Measurements from ENCODE around the gene RAI1. TPM values are rescaled to one million over a fixed set of nuclear protein-coding genes. Genes with fewer than 3 reads are reported as not detected.

The RAI1 gene
- total and polyA plus RNA-seq, 7 donors, result 1.8 to 31.9 (median 9.3) TPM

DNA sequence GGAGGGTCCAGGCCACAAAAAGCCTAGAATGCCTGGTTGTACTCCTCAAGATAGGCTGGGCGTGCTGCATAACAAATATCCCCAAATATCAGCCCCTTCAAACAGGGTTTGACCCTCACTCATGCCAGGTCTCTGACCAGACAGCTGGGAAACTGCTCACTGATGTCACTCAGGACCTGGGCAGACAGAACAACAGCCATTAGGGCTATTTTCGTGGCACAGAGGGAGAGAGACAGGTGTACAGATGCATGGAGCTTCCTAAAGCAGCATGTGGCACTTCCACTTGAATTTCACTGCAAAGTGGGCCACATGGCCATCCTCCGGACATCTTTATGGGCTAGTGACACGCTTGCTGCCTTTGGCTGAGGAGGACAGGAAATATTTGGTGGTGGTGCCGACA is 82.5 kb downstream of the RAI1 start:
- WGBS, 2 donors, result 72 to 91% methylated on average over 5 of the region's 5 CpGs
- H3K9me3 ChIP-seq, result no peaks in the 10 kb centered on the region
- no peaks in the 10 kb centered on the region for H3K27me3 ChIP-seq
- H3K36me3 ChIP-seq, result no peaks in the 10 kb centered on the region
- TF ChIP-seq EP300 (IDR thresholded peaks at IDR 0.05), result no peak
- TF ChIP-seq POLR2AphosphoS5 (IDR thresholded peaks at IDR 0.05), result no peak
- TF ChIP-seq POLR2A (IDR thresholded peaks at IDR 0.05), result no peak
- TF ChIP-seq, protein P1, sequence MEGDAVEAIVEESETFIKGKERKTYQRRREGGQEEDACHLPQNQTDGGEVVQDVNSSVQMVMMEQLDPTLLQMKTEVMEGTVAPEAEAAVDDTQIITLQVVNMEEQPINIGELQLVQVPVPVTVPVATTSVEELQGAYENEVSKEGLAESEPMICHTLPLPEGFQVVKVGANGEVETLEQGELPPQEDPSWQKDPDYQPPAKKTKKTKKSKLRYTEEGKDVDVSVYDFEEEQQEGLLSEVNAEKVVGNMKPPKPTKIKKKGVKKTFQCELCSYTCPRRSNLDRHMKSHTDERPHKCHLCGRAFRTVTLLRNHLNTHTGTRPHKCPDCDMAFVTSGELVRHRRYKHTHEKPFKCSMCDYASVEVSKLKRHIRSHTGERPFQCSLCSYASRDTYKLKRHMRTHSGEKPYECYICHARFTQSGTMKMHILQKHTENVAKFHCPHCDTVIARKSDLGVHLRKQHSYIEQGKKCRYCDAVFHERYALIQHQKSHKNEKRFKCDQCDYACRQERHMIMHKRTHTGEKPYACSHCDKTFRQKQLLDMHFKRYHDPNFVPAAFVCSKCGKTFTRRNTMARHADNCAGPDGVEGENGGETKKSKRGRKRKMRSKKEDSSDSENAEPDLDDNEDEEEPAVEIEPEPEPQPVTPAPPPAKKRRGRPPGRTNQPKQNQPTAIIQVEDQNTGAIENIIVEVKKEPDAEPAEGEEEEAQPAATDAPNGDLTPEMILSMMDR (IDR thresholded peaks at IDR 0.05), result no peak
- no peak overlapping the region for H3K4me3 ChIP-seq
- intact Hi-C loops (cut with DNase I), result no loop called here
- DNase-seq, result no peak
- H3K4me1 ChIP-seq, result peaks cover 0 to 43% (median 42%) of the 10 kb centered on the region in 4 donors
- no peak overlapping the region for H3K27ac ChIP-seq

DNA sequence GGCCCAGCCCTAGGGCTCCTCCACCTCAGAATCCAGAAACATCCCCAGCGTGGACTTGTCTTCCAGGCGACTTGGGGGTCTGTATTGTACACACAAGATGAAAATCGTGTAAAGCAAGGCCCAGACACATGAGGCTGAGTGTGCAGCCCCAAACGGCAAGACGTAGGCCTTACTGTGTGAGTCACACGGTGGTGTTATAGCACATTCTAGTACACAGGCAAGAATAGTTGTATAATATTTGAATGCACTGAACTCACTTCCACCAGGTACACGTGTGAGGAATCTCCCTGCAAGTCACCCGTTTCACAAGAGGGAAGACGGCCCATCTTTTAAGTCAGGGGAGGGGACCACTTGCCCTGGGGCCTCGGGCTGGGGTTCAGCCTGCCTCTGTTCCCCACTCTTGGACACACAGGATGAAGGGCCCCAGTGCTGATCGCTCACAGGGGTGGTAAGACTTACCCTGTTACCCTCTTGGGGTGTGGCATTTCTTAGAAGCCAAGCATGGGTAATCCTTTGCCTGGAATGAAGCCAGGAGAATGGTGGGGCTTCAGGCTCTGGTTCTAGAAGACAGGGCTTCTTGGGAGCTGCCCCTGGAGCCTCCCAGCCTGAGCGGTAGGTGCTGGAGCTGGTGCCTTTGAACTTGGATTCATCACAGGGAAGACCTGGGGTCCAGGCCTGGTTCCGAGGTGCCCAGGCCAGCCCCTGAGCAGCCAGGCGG is 84.3 kb downstream of the RAI1 start:
- 82 to 83% methylated on average over 14 of the region's 14 CpGs for WGBS, 2 donors
- TF ChIP-seq POLR2A (IDR thresholded peaks at IDR 0.05) (no peak), EP300 (IDR thresholded peaks at IDR 0.05) (no peak), POLR2AphosphoS5 (IDR thresholded peaks at IDR 0.05) (no peak)
- TF ChIP-seq, protein P1 (IDR thresholded peaks at IDR 0.05), result no peak
- intact Hi-C loops (cut with DNase I), result no loop called here
- Histone ChIP-seq H3K27ac (peak overlapping the region; percentile 35 to 93 (median 65)), H3K4me1 (peaks cover 0 to 60% (median 59%) of the 10 kb centered on the region in 4 donors), H3K9me3 (no peaks in the 10 kb centered on the region), H3K36me3 (no peaks in the 10 kb centered on the region), H3K27me3 (no peaks in the 10 kb centered on the region), H3K4me3 (no peak overlapping the region)
- DNase-seq, result no peak

DNA sequence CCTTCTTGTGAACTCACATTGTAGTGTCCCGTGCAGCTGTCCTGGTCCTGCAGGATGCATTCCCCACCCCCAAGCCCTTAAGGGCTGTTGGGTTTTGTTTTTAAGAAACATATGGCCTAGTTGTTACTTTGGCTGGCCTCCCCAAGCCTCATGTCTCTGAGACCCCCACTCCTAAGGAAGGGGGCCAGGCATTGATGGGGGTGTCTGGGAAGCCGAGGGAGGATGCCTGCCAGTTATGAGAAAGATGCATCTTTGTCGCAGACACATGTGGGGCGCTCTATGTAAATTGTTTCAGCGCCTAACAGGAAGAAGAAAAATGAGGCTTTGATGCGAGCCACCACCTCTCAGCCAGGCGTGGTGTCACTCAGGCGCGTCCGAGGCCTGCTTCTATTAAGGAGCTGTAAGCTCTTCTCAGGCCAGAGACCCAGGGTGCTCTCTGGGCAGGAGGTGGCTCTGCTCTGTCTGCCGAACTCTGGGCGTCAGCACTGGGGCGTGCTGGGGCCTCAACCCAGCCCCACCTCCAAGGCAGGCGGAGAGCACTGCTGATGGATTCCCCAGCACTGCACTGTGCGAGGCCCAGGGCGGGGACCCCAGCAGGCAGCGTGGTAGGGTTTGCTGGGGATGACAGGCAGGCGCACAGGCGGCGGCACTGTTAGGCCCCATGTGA is 85.0 kb downstream of the RAI1 start:
- 65 to 84% methylated on average over 20 of the region's 20 CpGs for WGBS, 2 donors
- Histone ChIP-seq H3K4me1 (peaks cover 0 to 67% (median 65%) of the 10 kb centered on the region in 4 donors), H3K27me3 (no peaks in the 10 kb centered on the region), H3K9me3 (no peaks in the 10 kb centered on the region), H3K36me3 (no peaks in the 10 kb centered on the region), H3K4me3 (no peak overlapping the region), H3K27ac (peak overlapping the region; percentile 35 to 93 (median 65))
- no peak for TF ChIP-seq POLR2A (IDR thresholded peaks at IDR 0.05)
- TF ChIP-seq, protein P1 (IDR thresholded peaks at IDR 0.05), result no peak
- TF ChIP-seq POLR2AphosphoS5 (IDR thresholded peaks at IDR 0.05), result no peak
- no peak for TF ChIP-seq EP300 (IDR thresholded peaks at IDR 0.05)
- no peak for DNase-seq
- intact Hi-C loops (cut with DNase I), result no loop called here

DNA sequence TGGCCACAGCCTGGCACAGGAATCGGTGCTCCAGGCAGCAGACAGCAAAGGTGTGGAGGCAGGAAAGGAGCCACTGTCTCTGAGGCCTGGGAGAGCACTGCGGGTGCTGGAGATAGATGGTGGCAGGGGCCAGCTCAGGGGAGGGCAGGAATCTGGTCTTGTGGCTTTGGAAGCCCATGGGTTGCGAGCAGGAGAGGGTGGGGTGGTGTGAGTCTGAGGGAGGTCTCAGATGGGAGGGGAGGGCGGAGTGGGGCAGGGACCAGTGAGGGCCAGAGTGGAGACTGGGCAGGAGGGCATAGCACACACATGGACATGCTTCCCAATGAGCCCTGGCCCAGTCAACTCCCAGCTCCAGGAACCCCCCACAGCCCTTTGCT is 85.5 kb downstream of the RAI1 start:
- H3K4me1 ChIP-seq, result peaks cover 0 to 73% (median 66%) of the 10 kb centered on the region in 4 donors
- WGBS, 2 donors, result 85 to 92% methylated on average over 4 of the region's 4 CpGs
- H3K9me3 ChIP-seq, result no peaks in the 10 kb centered on the region
- no peaks in the 10 kb centered on the region for H3K36me3 ChIP-seq
- no peaks in the 10 kb centered on the region for H3K27me3 ChIP-seq
- H3K4me3 ChIP-seq, result no peak overlapping the region
- DNase-seq, result no peak
- H3K27ac ChIP-seq, result peak overlapping the region; percentile 35 to 93 (median 65)
- TF ChIP-seq POLR2AphosphoS5 (IDR thresholded peaks at IDR 0.05) (no peak), EP300 (IDR thresholded peaks at IDR 0.05) (no peak), POLR2A (IDR thresholded peaks at IDR 0.05) (no peak)
- TF ChIP-seq, protein P1 (IDR thresholded peaks at IDR 0.05), result no peak
- intact Hi-C loops (cut with DNase I), result no loop called here

Data from sigmoid colon (tissue), 7 donors.